ENCODE data around the gene FBXO40. TPM values are rescaled to one million over a fixed set of nuclear protein-coding genes. Genes with fewer than 3 reads are reported as not detected.
"Not testable (repeated sequence)": the region's sequence is repeated elsewhere in the genome, so short reads cannot be mapped to it uniquely, and the experiment has no call there.

The FBXO40 gene
- total RNA-seq, 1 donor, result not detected

DNA sequence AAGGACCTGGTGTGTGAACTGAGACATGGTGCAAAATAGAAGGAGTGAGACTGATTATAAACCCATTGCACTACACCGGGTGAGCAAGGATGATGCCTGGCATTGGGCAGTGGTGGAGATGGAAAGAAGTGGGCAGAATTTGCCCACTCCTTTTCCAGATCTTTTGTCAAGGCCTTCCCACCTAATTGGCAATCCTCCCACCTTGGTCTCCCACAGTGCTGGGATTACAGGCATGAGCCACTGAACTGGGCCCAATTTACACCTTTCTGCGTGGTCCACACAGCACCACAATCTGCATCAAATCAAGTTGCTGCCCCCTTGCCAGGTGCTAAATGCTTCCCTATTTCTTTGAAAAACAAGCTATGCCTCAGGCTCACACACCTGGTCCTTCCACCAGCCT lies 5.4 kb downstream of the FBXO40 start:
- TF ChIP-seq, protein P1, sequence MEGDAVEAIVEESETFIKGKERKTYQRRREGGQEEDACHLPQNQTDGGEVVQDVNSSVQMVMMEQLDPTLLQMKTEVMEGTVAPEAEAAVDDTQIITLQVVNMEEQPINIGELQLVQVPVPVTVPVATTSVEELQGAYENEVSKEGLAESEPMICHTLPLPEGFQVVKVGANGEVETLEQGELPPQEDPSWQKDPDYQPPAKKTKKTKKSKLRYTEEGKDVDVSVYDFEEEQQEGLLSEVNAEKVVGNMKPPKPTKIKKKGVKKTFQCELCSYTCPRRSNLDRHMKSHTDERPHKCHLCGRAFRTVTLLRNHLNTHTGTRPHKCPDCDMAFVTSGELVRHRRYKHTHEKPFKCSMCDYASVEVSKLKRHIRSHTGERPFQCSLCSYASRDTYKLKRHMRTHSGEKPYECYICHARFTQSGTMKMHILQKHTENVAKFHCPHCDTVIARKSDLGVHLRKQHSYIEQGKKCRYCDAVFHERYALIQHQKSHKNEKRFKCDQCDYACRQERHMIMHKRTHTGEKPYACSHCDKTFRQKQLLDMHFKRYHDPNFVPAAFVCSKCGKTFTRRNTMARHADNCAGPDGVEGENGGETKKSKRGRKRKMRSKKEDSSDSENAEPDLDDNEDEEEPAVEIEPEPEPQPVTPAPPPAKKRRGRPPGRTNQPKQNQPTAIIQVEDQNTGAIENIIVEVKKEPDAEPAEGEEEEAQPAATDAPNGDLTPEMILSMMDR (IDR thresholded peaks at IDR 0.05; ENCODE audit: extremely low read depth, low read depth, low read length), result no peak
- DNase-seq (ENCODE audit: insufficient read length, low spot score, missing footprints), result no peak
- Histone ChIP-seq H3K4me1 (ENCODE audit: insufficient read depth, low read length) (no peaks in the 10 kb centered on the region), H2AFZ (ENCODE audit: low read length) (no peak overlapping the region), H3K4me3 (ENCODE audit: insufficient read depth, low read length) (no peak overlapping the region), H3K27me3 (ENCODE audit: insufficient read depth, low read length) (no peaks in the 10 kb centered on the region), H3K27ac (ENCODE audit: low read depth, low read length) (no peak overlapping the region), H4K20me1 (ENCODE audit: insufficient read depth, low read length) (no peaks in the 10 kb centered on the region), H3K36me3 (ENCODE audit: insufficient read depth, low read length) (no peaks in the 10 kb centered on the region), H3K9me3 (ENCODE audit: low read depth, low read length) (no peaks in the 10 kb centered on the region), H3K4me2 (ENCODE audit: insufficient read depth, low read length) (no peak overlapping the region), H3K79me2 (ENCODE audit: insufficient read depth, low read length) (no peaks in the 10 kb centered on the region)

DNA sequence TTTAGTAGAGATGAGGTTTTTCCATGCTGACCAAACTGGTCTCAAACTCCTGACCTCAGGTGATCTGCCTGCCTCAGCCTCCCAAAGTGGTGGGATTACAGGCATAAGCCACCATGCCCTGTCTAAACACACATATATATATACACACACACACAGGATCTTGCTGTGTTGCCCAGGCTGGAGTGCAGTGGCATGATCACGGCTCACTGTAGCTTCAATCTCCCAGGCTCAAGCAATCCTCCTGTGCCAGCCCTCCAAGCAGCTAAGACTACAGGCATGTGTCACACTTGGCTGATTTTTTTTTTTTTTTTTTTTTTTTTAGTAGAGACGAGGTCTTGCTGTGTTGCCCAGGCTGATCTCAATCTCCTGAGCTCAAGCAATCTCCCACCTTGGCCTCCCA lies 6.7 kb downstream of the FBXO40 start:
- H3K36me3 ChIP-seq (ENCODE audit: insufficient read depth, low read length); H3K4me1 ChIP-seq (ENCODE audit: insufficient read depth, low read length); DNase-seq (ENCODE audit: insufficient read length, low spot score, missing footprints); H3K79me2 ChIP-seq (ENCODE audit: insufficient read depth, low read length); H3K9me3 ChIP-seq (ENCODE audit: low read depth, low read length); H3K27me3 ChIP-seq (ENCODE audit: insufficient read depth, low read length); H3K27ac ChIP-seq (ENCODE audit: low read depth, low read length); H3K4me3 ChIP-seq (ENCODE audit: insufficient read depth, low read length); H4K20me1 ChIP-seq (ENCODE audit: insufficient read depth, low read length); H2AFZ ChIP-seq (ENCODE audit: low read length); H3K4me2 ChIP-seq (ENCODE audit: insufficient read depth, low read length): not testable (repeated sequence)

DNA sequence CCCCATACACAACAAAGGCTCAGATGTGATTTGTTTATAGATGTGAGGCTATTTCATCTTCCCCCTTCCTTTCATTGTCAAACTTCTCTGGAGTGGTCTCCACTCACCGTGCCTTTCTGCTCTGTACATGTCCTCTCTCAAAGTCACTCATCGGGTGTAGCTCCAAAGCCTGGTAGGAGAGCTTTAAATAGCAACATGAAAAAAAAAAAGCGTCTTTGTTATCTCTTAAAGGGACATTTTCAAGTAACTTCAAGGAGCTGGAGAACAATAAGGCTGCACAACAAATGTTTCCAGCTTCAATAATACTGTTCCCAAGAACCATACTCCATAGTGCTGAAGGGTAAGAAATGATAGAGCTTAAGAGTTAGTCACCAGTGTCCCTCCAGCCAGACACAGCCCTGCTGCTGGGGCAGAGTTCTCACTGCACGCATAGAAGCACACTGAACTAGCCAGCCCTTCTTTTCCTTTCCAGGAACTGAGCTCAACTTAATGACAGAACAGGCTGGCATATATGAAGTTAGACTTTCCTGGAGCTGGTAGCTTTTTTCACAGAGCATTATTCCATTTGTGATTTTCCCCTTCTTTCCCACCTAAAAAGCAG lies 8.1 kb downstream of the FBXO40 start:
- no peak for DNase-seq (ENCODE audit: insufficient read length, low spot score, missing footprints)
- Histone ChIP-seq H3K27me3 (ENCODE audit: insufficient read depth, low read length) (no peaks in the 10 kb centered on the region), H4K20me1 (ENCODE audit: insufficient read depth, low read length) (no peaks in the 10 kb centered on the region), H2AFZ (ENCODE audit: low read length) (no peak overlapping the region), H3K4me3 (ENCODE audit: insufficient read depth, low read length) (no peak overlapping the region), H3K27ac (ENCODE audit: low read depth, low read length) (no peak overlapping the region), H3K4me1 (ENCODE audit: insufficient read depth, low read length) (no peaks in the 10 kb centered on the region), H3K9me3 (ENCODE audit: low read depth, low read length) (no peaks in the 10 kb centered on the region), H3K79me2 (ENCODE audit: insufficient read depth, low read length) (no peaks in the 10 kb centered on the region), H3K4me2 (ENCODE audit: insufficient read depth, low read length) (no peak overlapping the region), H3K36me3 (ENCODE audit: insufficient read depth, low read length) (no peaks in the 10 kb centered on the region)
- TF ChIP-seq, protein P1 (IDR thresholded peaks at IDR 0.05; ENCODE audit: extremely low read depth, low read depth, low read length), result no peak

- TF ChIP-seq, protein P1 (IDR thresholded peaks at IDR 0.05; ENCODE audit: extremely low read depth, low read depth, low read length), result no peak
- H3K27ac ChIP-seq (ENCODE audit: low read depth, low read length), result no peak overlapping the region
- H3K9me3 ChIP-seq (ENCODE audit: low read depth, low read length), result no peaks in the 10 kb centered on the region
- no peaks in the 10 kb centered on the region for H3K36me3 ChIP-seq (ENCODE audit: insufficient read depth, low read length)
- H4K20me1 ChIP-seq (ENCODE audit: insufficient read depth, low read length), result no peaks in the 10 kb centered on the region
- H3K4me2 ChIP-seq (ENCODE audit: insufficient read depth, low read length), result no peak overlapping the region
- no peaks in the 10 kb centered on the region for H3K27me3 ChIP-seq (ENCODE audit: insufficient read depth, low read length)
- DNase-seq (ENCODE audit: insufficient read length, low spot score, missing footprints), result no peak
- no peak overlapping the region for H3K4me3 ChIP-seq (ENCODE audit: insufficient read depth, low read length)
- H3K4me1 ChIP-seq (ENCODE audit: insufficient read depth, low read length), result no peaks in the 10 kb centered on the region
- H3K79me2 ChIP-seq (ENCODE audit: insufficient read depth, low read length), result no peaks in the 10 kb centered on the region
- H2AFZ ChIP-seq (ENCODE audit: low read length), result no peak overlapping the region
Measured at GRCh38 chr3:121604759-121605158, 11.6 kb downstream of the FBXO40 start.

Measured in osteoblast (primary cell).